NCI-H1694 (cell line): ENCODE data around the gene CLN5.

Experiments
- DNase-seq: peaks from one replicate; lab custom pipeline; 2025; lab: John Stamatoyannopoulos, UW

Gene CLN5

DNA sequence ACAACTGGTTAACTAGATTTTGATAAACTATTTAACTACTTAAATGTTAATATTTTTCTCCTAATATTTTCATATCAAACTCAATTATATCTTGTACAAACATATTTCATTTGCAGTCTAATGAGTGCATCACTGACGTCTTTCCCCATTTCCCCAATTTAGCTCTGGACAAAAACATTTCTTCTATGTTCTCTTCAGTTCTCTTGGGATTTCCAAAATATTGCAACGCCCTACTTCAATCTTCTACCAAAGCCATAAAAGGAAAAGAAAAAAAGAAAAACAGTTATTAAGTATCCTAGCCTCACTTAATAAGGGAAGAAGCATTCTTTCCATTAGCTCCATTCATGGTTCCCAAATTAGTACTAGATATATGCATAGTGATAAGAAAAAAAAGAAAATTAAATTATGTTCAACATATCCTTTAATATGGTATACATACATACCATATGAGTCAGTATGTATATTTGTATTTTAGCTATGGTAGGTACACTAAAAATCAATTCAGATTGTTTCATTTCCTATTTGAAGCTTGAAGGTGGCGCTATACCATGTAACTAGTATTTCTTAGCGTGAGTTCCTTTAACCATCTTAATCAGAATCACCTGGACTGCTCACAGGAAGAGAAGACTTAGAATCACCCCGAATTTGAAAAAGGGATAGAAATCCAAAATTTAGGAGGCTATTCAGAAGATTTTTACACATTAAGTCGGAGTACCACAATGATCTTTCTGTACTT, 25.2 kb downstream of the CLN5 start:
- DNase-seq = no peak

DNA sequence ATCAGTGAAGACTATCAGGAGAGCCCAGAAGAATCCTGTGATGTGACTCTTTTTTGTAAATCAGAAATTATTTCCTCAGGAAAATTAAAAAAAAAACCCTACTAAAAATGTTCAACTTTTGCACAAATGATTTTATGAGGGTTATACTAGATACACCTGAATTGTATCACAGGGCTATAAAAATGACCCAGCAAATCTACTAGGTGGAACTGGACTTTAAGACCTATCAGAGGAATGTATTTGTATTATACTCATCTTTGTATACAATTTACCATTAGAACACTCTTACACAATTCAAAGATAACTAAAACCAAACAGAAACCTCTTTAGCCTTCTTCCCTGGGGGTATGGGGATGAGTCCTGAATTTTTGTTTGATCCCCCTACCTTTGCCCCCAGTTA, 27.9 kb downstream of the CLN5 start:
- DNase-seq = no peak

DNA sequence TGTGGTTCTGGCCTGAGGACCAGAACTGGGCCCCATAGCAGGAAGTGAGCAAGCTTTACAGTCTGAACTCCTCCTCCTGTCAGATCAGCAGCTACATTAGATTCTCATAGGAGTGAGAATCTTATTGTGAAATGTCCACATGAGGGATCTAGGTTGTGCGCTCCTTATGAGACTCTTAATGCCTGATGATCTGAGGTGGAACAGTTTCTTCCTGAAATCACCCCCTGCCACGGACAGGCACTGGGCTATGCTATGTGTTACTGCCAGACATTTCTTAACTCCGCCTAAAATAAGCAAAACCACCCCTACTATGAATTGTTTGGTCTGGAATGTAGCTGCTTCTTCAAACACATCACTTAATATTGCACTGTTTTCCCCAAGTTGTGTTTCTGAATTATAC, 30.5 kb downstream of the CLN5 start:
- DNase-seq = no peak

DNA sequence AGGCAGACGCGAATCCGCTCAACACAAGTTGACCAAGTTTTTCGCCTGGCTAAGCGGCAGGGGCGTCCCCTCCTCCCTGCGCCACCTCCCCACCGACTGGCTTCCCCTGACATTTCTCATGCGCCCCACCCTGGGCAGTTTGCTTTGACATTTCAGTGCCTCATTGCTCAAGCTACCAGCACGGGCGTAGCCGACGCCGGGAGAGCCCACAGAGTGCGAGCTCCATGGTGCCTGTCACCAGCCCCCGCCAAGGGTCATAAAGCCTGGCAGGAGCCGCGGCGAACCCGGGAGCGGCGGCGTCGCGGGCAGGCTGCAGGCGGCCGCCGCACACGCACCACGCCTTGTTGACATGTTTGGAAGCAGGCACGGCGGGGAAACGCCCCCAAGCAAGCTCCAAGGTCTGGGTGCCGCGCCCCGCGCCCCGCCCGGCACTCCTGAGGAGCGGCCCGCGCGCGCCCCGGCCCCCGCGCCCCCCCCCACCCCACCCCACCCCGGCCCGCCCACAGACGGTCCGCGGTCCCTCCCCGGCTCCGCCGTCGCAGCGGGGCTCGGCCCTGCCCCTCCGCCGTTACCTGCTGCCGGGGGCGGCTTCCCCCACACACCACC, 34.5 kb downstream of the CLN5 start:
- no peak for DNase-seq

DNA sequence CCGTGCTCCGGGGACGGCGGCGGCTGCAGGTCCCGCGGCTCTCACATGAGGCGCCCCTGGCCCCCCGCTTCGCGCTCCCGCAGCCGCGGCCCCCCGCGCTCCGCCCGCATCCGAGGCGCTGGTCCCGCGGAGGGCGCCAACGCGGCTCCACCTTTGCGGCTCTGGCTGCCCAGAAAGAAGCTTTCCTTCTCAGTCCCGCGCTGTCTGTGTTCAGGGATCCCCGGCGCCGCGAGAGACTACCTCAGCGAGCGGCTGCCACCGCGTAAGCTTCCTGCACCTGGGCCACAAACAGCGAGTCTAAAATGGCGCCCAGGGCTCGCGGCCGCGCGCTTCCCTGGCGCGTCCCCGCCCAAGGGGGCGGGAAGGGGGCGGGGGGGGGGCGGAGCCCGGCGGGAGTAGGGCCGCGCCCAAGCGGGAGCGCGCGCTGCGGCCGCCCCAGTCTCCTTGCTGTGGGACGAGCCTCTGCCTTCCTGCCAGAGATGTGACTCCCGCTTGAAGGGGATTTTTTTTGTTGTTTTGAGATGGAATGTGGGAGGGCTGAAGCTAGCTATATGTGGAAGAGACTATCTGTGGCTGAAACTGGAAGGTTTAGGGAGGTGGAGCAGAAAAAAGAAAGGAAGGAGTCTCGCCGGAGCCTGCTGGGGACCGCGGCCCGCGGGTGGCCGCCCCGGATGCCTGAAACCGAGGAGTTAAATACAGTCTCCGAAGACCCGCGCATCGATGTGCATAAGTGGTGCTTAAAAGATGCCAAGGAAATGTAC, 35.2 kb downstream of the CLN5 start, which contains the start of gene FBXL3:
Gene FBXL3, minus strand, starts transcription at position 299 of the 761 bp plus-strand sequence. CDS start 5,299 bp downstream, outside the sequence.
- peak; percentile 77 for DNase-seq

DNA sequence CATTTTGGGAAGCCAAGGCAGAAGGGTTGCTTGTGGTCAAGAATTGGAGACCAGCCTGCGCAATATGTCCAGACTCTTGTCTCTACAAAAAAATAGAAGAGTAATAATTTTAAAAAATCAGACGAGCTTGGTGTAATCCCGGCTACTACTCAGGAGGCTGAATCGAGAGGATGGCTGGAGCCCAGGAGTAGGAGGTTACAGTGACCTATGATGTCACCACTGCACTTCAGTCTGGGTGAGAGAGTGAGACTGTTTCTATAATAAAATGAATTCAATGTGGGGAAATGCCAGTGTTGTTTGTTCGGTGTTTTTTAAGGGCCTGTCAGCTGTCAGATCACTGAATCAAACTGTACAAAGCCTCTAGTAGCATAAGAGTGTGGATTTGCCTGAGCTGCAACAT, 36.3 kb downstream of the CLN5 start:
- DNase-seq = no peak

DNA sequence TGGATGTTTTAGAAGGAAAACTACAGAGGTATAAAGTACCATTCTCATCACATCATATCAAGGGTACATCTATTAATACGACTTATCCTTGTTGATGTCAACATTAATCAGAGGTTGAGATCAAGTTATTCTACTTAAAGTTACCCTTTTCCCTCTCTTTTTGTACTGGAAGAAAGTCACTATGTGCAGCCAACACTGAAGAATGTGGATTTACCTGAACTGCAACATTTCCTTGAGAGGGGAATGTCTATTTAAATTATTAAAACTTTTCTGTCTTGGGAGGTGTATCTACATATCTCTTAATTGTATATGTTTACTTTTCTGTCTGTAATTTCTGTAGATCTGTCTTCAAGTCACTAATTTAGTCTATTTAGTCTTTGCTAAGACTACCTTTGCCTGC, 37.6 kb downstream of the CLN5 start:
- no peak for DNase-seq

DNA sequence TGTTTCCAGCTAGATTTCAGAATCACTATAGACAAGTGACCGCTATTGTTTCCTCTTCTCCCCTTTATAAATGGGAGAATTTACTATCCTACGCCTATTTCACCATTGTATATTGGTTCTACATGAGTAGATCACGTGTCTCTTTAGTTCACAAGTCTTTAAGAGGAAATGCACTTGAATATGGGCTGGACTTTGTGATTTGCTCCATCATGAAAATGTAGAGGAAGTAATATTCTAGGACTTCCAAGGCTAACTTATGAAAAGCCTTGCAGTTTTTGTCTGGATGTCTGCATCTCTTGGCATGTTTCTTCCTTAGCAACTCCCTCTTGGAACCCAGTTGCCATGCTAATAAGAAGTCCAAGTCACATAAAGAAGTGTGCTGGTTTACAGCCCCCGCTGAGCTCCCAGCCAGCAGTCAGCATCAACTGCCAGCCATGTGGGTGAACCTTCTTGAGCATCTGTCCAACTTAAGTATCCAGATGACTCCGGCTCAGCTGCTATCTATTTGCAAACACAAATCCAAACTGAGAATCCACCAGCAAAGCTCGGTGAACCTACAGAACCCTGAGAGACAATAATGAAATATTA, 39.9 kb downstream of the CLN5 start:
- no peak for DNase-seq

DNA sequence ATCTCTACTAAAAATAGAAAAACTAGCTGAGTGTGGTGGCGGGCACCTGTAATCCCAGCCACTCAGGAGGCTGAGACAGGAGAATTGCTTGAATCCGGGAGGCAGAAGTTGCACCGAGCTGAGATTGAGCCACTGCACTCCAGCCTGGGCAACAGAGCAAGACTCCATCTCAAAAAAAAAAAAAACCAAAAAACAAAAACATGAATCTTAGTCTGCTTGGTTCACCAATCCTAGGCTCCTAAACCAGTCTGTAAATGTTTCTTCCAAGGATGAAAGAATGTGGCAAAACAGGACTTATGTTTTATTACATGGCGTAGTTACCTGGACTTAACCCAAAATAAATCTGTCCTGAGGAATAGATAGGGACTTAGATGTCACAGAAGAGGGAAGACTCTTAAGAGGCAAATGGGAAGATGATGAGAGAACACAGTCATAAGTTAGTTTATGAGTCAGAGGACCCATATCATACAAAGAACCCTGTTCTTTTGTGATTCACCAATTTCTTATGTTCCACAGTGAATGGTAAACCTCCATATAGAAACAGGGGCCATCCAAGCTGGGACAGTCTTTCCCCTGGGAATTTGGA, 41.9 kb downstream of the CLN5 start:
- DNase-seq = no peak

DNA sequence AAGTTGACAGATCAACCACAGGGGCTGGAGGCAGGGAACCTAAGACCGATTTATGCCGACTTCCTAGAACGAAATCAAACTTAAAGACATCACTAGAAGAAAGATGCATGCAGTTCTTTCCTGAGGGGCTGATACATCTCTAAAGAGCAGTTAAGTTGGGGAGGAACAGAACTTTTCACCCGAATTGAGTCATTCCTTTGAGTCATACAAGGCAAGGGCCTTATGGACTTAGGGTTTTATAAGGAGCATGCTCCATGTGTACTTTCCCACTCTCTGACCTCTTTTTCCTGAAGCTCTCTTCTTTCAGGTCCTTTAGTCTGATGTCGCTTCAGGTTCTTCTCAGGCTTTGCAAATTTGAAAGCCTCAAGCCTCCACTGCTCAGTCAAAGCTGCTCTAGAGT, 43.0 kb downstream of the CLN5 start:
- no peak for DNase-seq

DNA sequence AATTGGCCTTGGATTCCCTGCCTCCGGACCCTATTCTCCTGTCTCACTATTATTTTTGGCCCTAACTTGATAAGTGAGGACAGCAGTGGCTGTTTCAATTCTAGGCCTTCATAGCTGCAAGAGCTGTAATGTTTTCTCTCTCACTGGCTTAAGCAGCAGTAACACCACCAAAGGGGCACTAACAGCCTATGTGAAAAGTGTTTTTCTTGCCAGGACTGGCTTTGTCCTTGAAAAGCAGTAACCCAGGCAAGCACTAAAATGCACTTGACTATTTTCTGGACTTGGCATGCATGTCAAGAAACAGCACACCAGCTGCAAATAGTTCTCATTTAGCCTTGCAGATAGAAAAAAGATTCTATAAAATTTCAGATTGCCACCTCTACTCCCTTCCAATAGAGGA, 44.4 kb downstream of the CLN5 start:
- DNase-seq = no peak

DNA sequence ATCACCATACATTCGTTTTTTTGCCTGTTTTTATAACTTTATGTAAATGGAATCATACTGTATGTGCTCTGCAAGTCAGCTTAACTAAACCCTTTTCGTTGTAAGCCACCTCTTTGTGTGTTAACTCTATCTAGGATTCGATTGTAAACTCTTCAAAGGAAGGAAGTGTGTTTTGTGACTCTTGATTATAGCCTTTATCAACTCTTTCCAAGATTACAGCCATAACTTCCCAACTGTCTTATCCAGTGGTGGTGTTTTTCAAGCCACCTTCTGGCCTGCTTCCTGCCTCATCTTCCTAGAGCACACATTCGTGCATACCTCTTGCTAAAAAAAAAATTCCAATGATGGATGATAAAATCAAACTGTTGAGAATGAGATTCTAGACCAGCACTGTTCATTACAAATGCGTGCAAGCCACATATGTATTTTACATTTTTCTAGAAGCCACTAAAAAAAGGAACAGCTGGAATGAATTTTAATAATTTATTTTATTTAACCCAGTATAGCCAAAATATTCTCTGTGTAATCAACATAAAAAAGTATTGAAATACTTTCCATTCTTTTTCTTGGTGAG, 47.1 kb downstream of the CLN5 start:
- no peak for DNase-seq

DNA sequence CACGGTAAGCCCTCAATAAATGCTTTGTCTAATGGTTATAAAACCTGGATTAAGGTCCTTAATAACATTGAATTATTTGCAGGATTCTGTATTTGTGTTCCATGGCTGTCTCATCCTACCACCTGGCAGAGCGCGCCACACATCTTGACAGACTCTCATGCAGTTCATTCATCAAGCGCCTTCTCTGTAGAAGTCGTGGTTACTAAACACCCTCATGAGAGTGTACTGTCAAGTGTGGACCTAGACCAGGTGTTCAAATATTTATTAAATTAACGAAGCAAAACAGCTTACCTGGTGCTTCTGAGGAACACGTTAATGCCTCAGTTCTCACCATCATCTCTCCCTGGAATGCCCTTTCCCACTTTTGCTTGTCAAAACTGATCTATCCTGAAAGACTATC, 48.2 kb downstream of the CLN5 start:
- no peak for DNase-seq

DNA sequence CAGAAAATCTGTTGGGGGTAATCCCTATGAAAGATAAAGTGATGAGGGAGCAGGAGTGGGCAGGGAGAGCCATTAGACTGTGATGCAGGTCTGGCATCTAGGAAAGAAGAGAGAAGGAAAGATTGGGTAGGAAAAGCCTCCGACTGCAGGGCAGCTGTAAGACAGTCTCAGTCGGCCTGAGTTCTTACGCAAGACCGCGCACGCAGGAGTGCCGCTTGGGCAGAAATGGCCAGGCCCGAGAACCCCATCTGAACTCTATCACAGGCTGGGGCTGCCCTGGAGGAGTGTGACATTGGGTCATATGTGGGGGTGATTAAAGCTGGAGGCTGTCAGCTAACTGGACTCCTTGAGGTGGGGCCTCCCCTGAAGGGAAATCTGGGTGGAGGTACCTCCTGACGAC, 49.0 kb downstream of the CLN5 start:
- DNase-seq = no peak

DNA sequence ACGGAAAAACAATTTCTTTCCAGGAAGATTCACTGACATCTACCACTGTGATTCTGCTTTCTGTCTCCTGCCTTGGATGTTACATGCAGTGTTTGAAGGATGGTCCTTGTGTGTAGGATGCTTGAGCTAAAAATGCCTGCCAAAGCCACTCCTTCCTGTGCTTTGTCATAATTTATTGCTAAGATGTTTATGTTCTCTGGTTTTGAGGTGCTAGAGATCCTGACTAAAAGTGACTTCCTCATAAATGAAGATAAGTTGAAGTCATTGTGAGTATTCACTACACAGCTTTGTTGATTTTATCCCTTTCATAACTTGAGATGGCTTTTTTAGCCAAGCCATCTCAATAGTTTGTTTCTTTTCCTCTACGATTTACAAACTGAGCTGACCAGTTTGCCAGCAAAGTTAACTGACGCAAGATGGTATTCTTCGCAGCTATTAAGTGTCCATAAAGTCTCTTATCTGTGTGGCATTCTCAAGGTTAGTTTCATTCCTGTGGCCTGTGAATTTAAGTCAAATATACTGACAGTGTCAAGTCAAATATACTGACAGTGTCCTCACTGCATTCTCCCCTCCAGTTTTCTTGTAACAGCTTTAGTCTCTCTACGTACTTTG, 50.8 kb downstream of the CLN5 start:
- DNase-seq = no peak

DNA sequence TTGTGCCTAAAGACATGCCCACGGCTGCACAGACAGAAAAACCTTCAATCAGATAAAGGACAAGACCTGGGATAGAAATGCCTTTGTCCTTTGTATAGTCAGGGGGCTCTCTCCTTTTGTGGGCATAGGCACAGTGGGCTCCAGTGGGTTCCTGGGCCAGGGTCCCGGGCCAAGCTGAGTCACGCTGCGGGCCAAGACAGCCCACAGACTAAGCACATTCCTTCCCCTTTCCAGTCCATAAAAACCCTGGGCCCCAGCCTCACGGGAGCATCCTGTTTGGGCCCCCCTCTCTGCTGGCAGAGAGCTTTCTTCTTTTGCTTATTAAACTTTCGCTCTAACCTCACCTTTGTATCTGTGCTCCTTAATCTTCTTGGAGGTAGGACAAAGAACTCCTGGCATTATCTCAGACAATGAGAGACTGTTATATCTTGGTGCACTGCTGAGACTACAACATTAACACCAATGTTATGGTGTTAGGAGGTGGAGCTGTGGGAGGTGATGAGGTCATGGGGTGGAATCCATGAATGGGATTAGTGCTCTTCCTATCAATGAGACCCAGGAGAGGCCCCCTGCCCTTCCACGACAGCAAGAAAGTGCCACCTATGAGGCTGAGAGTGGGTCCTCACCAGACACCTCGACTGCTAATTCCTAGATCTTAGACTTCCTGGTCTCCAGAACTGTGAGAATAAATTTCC, 55.9 kb downstream of the CLN5 start:
- no peak for DNase-seq

DNA sequence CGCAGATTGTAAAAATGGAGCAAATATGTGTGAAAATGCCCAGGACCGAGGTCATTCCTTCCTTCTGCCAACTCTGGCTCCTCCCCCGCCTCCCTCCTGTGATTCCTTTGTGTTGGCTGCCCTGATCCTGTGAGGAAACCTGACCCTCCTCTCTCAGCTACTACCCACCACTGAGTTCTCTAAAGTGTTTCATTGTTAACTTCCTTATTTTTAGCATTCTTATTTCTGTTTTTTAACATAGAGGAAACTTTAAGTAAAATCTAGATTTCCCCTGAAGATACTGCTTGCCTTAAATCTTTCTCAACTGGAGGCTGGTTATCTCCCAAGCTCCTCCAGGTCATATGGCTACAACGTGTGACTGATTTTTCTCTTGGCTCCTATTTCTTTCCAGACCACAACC, 56.8 kb downstream of the CLN5 start:
- DNase-seq = no peak

DNA sequence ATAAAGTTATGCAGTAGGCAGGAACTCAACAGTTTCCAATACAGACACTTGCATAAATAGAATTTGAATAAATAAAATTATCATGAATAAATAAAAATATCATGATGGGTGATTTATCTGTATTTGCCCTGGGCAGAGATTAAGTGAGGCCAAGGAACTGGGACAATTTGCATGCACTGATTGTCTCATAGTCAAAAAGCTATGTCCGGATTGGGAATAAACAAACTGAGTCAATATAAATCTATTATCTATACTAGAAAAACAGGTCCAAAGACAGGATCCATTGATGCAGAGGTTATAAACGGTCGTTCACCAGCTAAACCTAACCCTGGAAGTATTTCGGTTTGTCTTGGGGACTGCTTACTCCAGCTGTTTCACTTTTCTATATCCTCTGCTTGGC, 61.3 kb downstream of the CLN5 start:
- DNase-seq = no peak
